Left ventricle myocardium inferior (tissue), 1 donor: ENCODE measurements around the gene RGS6. TPM values are rescaled to one million over a fixed set of nuclear protein-coding genes. Genes with fewer than 3 reads are reported as not detected.

ENCODE experiments used
- DNase-seq: peaks from one replicate; pipeline ENCODE4 v3.0.0-alpha.2; 2020
- H3K27ac ChIP-seq: fragments of 200-600 bp; replicated peaks from 2 replicates; pipeline ENCODE4 v1.8.0; 2021
- H3K27me3 ChIP-seq: fragments of 200-600 bp; 2 replicates; pipeline ENCODE4 v1.8.0; 2021; ENCODE audit warnings: low read depth
- H3K36me3 ChIP-seq: fragments of 200-600 bp; 2 replicates; pipeline ENCODE4 v1.8.0; 2021
- H3K4me1 ChIP-seq: fragments of 200-600 bp; 2 replicates; pipeline ENCODE4 v1.8.0; 2021
- H3K4me3 ChIP-seq: fragments of 200-600 bp; 2 replicates; pipeline ENCODE4 v1.8.0; 2021; ENCODE audit warnings: mild to moderate bottlenecking, moderate library complexity
- H3K9me3 ChIP-seq: fragments of 200-600 bp; replicated peaks from 2 replicates; pipeline ENCODE4 v1.8.0; 2021
- CTCF ChIP-seq: fragments of 200-600 bp; IDR thresholded peaks from 2 replicates; pipeline ENCODE4 v1.8.0; 2021; ENCODE audit warnings: antibody characterized with exemption, mild to moderate bottlenecking, borderline replicate concordance
- intact Hi-C: fragments of 100-400 bp; cut with micrococcal nuclease; formaldehyde crosslinking; loops from one replicate; pipeline ENCODE4 v1.11.0; 2022
- total RNA-seq: library from RNA; stranded (reverse); fragmentation: NEBNext Ultra II Directional; extraction: Animal tissue kit (Norgen Biotek cat#: 25700); gene quantifications from one replicate; pipeline ENCODE4 v1.2.1, GENCODE V29; 2021
- donor health status: DM: no; HTN: yes; CAD: no; lungs with severe emphysema.

The RGS6 gene
- total RNA-seq, 1 donor from 2014 or later = 23.0 TPM

DNA sequence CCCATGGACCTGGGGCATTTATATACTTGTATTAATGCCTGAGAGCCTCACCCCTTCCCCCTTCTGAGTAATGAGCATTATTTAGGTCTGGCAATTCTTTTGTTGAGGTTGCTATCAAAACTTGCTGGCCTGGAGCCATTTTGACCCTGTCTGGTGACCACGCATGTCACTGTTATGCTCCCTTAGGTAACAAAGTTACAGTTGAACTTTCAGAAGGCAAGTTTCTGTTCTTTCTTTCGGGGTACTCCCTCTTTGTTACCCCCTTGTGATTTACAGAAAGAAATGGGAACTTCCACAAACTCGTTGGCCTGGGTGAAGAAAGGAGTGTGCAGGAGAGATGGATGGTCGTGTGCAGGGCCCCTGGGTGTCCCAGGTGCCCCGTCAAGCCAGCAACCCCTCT is 656.3 kb downstream of the RGS6 start:
- TF ChIP-seq CTCF = no peak
- Histone ChIP-seq H3K36me3 (no peaks in the 10 kb centered on the region), H3K27ac (no peak overlapping the region), H3K9me3 (no peaks in the 10 kb centered on the region), H3K27me3 (no peaks in the 10 kb centered on the region), H3K4me3 (no peak overlapping the region), H3K4me1 (no peaks in the 10 kb centered on the region)
- intact Hi-C loops = no loop called here
- no peak for DNase-seq

DNA sequence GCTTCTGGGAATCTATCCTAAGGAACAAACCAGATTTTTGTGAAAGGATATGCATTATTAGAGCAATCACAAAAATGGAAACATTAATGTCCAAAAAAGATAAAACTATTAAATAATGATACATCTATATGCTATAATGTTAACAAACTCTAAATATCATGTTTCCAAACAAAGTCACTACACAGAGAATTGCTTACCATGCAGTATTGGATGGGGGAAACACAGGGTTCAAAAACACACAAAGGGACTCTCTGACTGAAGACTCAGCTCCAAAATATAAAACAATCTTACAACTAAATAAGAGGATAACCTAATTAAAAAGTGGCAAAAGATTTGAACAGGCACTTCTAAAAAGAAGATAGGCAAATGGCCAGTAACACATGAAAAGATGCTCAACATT is 657.4 kb downstream of the RGS6 start:
- Histone ChIP-seq H3K4me1 (no peaks in the 10 kb centered on the region), H3K27ac (no peak overlapping the region), H3K27me3 (no peaks in the 10 kb centered on the region), H3K4me3 (no peak overlapping the region), H3K36me3 (no peaks in the 10 kb centered on the region), H3K9me3 (no peaks in the 10 kb centered on the region)
- intact Hi-C loops = no loop called here
- DNase-seq = no peak
- no peak for TF ChIP-seq CTCF

- Histone ChIP-seq H3K4me3 (no peak overlapping the region), H3K9me3 (no peaks in the 10 kb centered on the region), H3K27ac (no peak overlapping the region), H3K27me3 (no peaks in the 10 kb centered on the region), H3K4me1 (no peaks in the 10 kb centered on the region), H3K36me3 (no peaks in the 10 kb centered on the region)
- no peak for DNase-seq
- intact Hi-C loops = no loop called here
- TF ChIP-seq CTCF = no peak
Measured at GRCh38 chr14:72590577-72590976, 658.3 kb downstream of the RGS6 start.

- intact Hi-C loops = no loop called here
- no peak for TF ChIP-seq CTCF
- Histone ChIP-seq H3K36me3 (no peaks in the 10 kb centered on the region), H3K27me3 (no peaks in the 10 kb centered on the region), H3K4me3 (no peak overlapping the region), H3K4me1 (no peaks in the 10 kb centered on the region), H3K27ac (no peak overlapping the region), H3K9me3 (no peaks in the 10 kb centered on the region)
- DNase-seq = no peak
Measured at GRCh38 chr14:72591391-72591790, 659.2 kb downstream of the RGS6 start.

- intact Hi-C loops = no loop called here
- H3K27me3 ChIP-seq = no peaks in the 10 kb centered on the region
- TF ChIP-seq CTCF = no peak
- no peaks in the 10 kb centered on the region for H3K4me1 ChIP-seq
- H3K4me3 ChIP-seq = no peak overlapping the region
- H3K36me3 ChIP-seq = no peaks in the 10 kb centered on the region
- no peak overlapping the region for H3K27ac ChIP-seq
- H3K9me3 ChIP-seq = no peaks in the 10 kb centered on the region
- no peak for DNase-seq
Measured at GRCh38 chr14:72594099-72594901, 662.1 kb downstream of the RGS6 start.
